Osteocyte (in vitro differentiated cells): ENCODE measurements around the gene REXO4. TPM values are rescaled to one million over a fixed set of nuclear protein-coding genes. Genes with fewer than 3 reads are reported as not detected.

ENCODE experiments used
- DNase-seq: peaks from one replicate; pipeline ENCODE4 v3.0.0; 2021; ENCODE audit warnings: mixed read lengths; ENCODE audit not compliant: unreplicated experiment; ENCODE audit errors: extremely low spot score
- H3K27ac Mint-ChIP-seq: one replicate; pipeline ENCODE4 v1.8.0; 2021; ENCODE audit warnings: mild to moderate bottlenecking, mixed read lengths; ENCODE audit not compliant: unreplicated experiment
- H3K27me3 Mint-ChIP-seq: one replicate; pipeline ENCODE4 v1.8.0; 2021; ENCODE audit warnings: mixed read lengths; ENCODE audit not compliant: unreplicated experiment
- H3K36me3 Mint-ChIP-seq: one replicate; pipeline ENCODE4 v1.8.0; 2021; ENCODE audit warnings: mixed read lengths; ENCODE audit not compliant: unreplicated experiment
- H3K4me1 Mint-ChIP-seq: one replicate; pipeline ENCODE4 v1.8.0; 2021; ENCODE audit warnings: mixed read lengths; ENCODE audit not compliant: unreplicated experiment
- H3K4me3 Mint-ChIP-seq: one replicate; pipeline ENCODE4 v1.8.0; 2021; ENCODE audit warnings: mild to moderate bottlenecking, moderate library complexity, mixed read lengths; ENCODE audit not compliant: unreplicated experiment
- H3K9me3 Mint-ChIP-seq: one replicate; pipeline ENCODE4 v1.8.0; 2021; ENCODE audit warnings: mixed read lengths; ENCODE audit not compliant: unreplicated experiment
- CTCF ChIP-seq: fragments of 200-600 bp; sonication (generic); IDR thresholded peaks from 2 replicates; pipeline ENCODE4 v1.5.0; 2021; ENCODE audit warnings: antibody characterized with exemption, mild to moderate bottlenecking, moderate library complexity
- total RNA-seq: library from RNA; stranded (reverse); gene quantifications from 2 replicates; pipeline ENCODE4 v1.2.1, GENCODE V29; 2021

REXO4 gene
- total RNA-seq, 1 donor from 2014 or later, result 22.2 TPM

- Mint-ChIP-seq H3K4me1 (no peaks in the 10 kb centered on the region), H3K27ac (no peak overlapping the region), H3K4me3 (no peak overlapping the region), H3K9me3 (no peaks in the 10 kb centered on the region), H3K27me3 (no peaks in the 10 kb centered on the region), H3K36me3 (no peaks in the 10 kb centered on the region)
- TF ChIP-seq CTCF, result no peak
- no peak for DNase-seq
These were observed 15.6 kb upstream of the REXO4 start for GRCh38 chr9:133433351-133433843.

- Mint-ChIP-seq H3K4me1 (peaks cover 3% of the 10 kb centered on the region), H3K4me3 (no peak overlapping the region), H3K9me3 (no peaks in the 10 kb centered on the region), H3K27me3 (peaks cover 15% of the 10 kb centered on the region), H3K36me3 (peaks cover 5% of the 10 kb centered on the region), H3K27ac (no peak overlapping the region)
- DNase-seq, result no peak
- no peak for TF ChIP-seq CTCF
These were observed 12.4 kb upstream of the REXO4 start for GRCh38 chr9:133430244-133430643.

- H3K9me3 Mint-ChIP-seq, result no peaks in the 10 kb centered on the region
- H3K27me3 Mint-ChIP-seq, result peaks cover 15% of the 10 kb centered on the region
- peaks cover 5% of the 10 kb centered on the region for H3K36me3 Mint-ChIP-seq
- H3K27ac Mint-ChIP-seq, result no peak overlapping the region
- peak; percentile 46 for TF ChIP-seq CTCF
- peaks cover 3% of the 10 kb centered on the region for H3K4me1 Mint-ChIP-seq
- DNase-seq, result no peak
- no peak overlapping the region for H3K4me3 Mint-ChIP-seq
These were observed 11.9 kb upstream of the REXO4 start for GRCh38 chr9:133429641-133430161.

- Mint-ChIP-seq H3K9me3 (no peaks in the 10 kb centered on the region), H3K4me1 (peaks cover 3% of the 10 kb centered on the region), H3K4me3 (no peak overlapping the region), H3K27ac (no peak overlapping the region), H3K36me3 (peaks cover 5% of the 10 kb centered on the region), H3K27me3 (peaks cover 15% of the 10 kb centered on the region)
- no peak for DNase-seq
- no peak for TF ChIP-seq CTCF
These were observed 11.4 kb upstream of the REXO4 start for GRCh38 chr9:133429214-133429613.

GRCh38 chr9:133428617-133429101, 10.8 kb upstream of the REXO4 start:
- H3K27ac Mint-ChIP-seq, result no peak overlapping the region
- no peak for TF ChIP-seq CTCF

More at GRCh38 chr9:133428617-133429101, 10.8 kb upstream of the REXO4 start:
- Mint-ChIP-seq H3K9me3 (no peaks in the 10 kb centered on the region), H3K4me3 (no peak overlapping the region), H3K27me3 (peaks cover 15% of the 10 kb centered on the region), H3K36me3 (peaks cover 5% of the 10 kb centered on the region), H3K4me1 (peaks cover 3% of the 10 kb centered on the region)
- no peak for DNase-seq
